NCI-H1930 (cell line): ENCODE data around the gene OR2T29.
"Not testable (repeated sequence)": the region's sequence is repeated elsewhere in the genome, so short reads cannot be mapped to it uniquely, and the experiment has no call there.

Experiments
- DNase-seq, 2 experiments: peaks; one replicate each; lab custom pipeline; 2025; lab: John Stamatoyannopoulos, UW

Gene OR2T29

GRCh38 chr1:248562672-248563071 lies at the start of gene OR2T29:
OR2T29 (minus strand) TSS chr1:248562772; CDS start chr1:248559491, 3,281 bp downstream.
- not testable (repeated sequence) for DNase-seq

- DNase-seq = no peak
Observed at GRCh38 chr1:248611883-248612414, 49.4 kb upstream of the OR2T29 start.

- no peak for DNase-seq
Observed at GRCh38 chr1:248610301-248610700, 47.7 kb upstream of the OR2T29 start.

- no peak for DNase-seq
Observed at GRCh38 chr1:248599396-248599795, 36.8 kb upstream of the OR2T29 start.

- DNase-seq = no peak
Observed at GRCh38 chr1:248597589-248597988, 35.0 kb upstream of the OR2T29 start, which contains the start of gene OR2T10. OR2T10 (minus strand) TSS chr1:248597700; CDS start chr1:248593768, 3,932 bp downstream.

- no peak for DNase-seq
Observed at GRCh38 chr1:248596615-248597014, 34.0 kb upstream of the OR2T29 start.

- DNase-seq = no peak
Observed at GRCh38 chr1:248593226-248593625, 30.7 kb upstream of the OR2T29 start.

- DNase-seq = no peak
Observed at GRCh38 chr1:248592655-248593054, 30.1 kb upstream of the OR2T29 start.

GRCh38 chr1:248590055-248590454 lies 27.5 kb upstream of the OR2T29 start:
- no peak for DNase-seq

GRCh38 chr1:248589334-248589733 lies 26.8 kb upstream of the OR2T29 start:
- DNase-seq = no peak

GRCh38 chr1:248585266-248585665 lies 22.7 kb upstream of the OR2T29 start:
- no peak for DNase-seq

- no peak for DNase-seq
Observed at GRCh38 chr1:248576260-248576980, 13.8 kb upstream of the OR2T29 start.

GRCh38 chr1:248574657-248575056 lies 12.1 kb upstream of the OR2T29 start, which contains the start of gene OR2T34:
OR2T34 (minus strand) TSS chr1:248574757; CDS start chr1:248574757, 0 bp downstream.
- not testable (repeated sequence) for DNase-seq

GRCh38 chr1:248573856-248574255 lies 11.3 kb upstream of the OR2T29 start:
- DNase-seq = not testable (repeated sequence)

GRCh38 chr1:248572049-248572448 lies 9.5 kb upstream of the OR2T29 start:
- DNase-seq = not testable (repeated sequence)

GRCh38 chr1:248570811-248571210 lies 8.2 kb upstream of the OR2T29 start:
- not testable (repeated sequence) for DNase-seq

GRCh38 chr1:248569049-248569448 lies 6.5 kb upstream of the OR2T29 start:
- DNase-seq = not testable (repeated sequence)

- DNase-seq = not testable (repeated sequence)
Observed at GRCh38 chr1:248565530-248566373, 3.2 kb upstream of the OR2T29 start.

GRCh38 chr1:248551027-248551426 lies 11.5 kb downstream of the OR2T29 start:
- not testable (repeated sequence) for DNase-seq

GRCh38 chr1:248547383-248547782 lies 15.2 kb downstream of the OR2T29 start:
- DNase-seq = not testable (repeated sequence)

GRCh38 chr1:248537449-248537848 lies 25.1 kb downstream of the OR2T29 start:
- DNase-seq = not testable (repeated sequence)

- no peak for DNase-seq
Observed at GRCh38 chr1:248521856-248522255, 40.7 kb downstream of the OR2T29 start.
